Activated CD8-positive, alpha-beta T cell treated with anti-CD3 and anti-CD28 coated beads for 36 hours (primary cell): ENCODE measurements around the gene ZFP1. TPM values are rescaled to one million over a fixed set of nuclear protein-coding genes. Genes with fewer than 3 reads are reported as not detected.

Experiments used
- ATAC-seq: fragments of 200-7000 bp; cut with Tn5 transposase; one replicate; pipeline ENCODE4 v1.10.0; 2021; ENCODE audit warnings: mild to moderate bottlenecking, moderate library complexity
- CTCF ChIA-PET: fragments of 350-600 bp; sonication (Branson Sonifier 250); formaldehyde crosslinking; loops from one replicate; lab custom pipeline; 2021; ENCODE audit warnings: antibody characterized with exemption; lab: Charles Lee
- POLR2A ChIA-PET: fragments of 350-600 bp; sonication (Branson Sonifier 250); formaldehyde crosslinking; loops from one replicate; lab custom pipeline; 2021; ENCODE audit warnings: antibody characterized with exemption; lab: Charles Lee
- DNase-seq: peaks from one replicate; pipeline ENCODE4 v3.0.0-alpha.2; 2020
- H3K27ac Mint-ChIP-seq: one replicate; pipeline ENCODE4 v1.8.0; 2021; ENCODE audit warnings: mild to moderate bottlenecking, mixed read lengths
- H3K27me3 Mint-ChIP-seq: one replicate; pipeline ENCODE4 v1.8.0; 2021; ENCODE audit warnings: mixed read lengths
- H3K36me3 Mint-ChIP-seq: one replicate; pipeline ENCODE4 v1.8.0; 2021; ENCODE audit warnings: low read depth, mixed read lengths
- H3K4me1 Mint-ChIP-seq: one replicate; pipeline ENCODE4 v1.8.0; 2021; ENCODE audit warnings: low read depth, mixed read lengths
- H3K4me3 Mint-ChIP-seq: one replicate; pipeline ENCODE4 v1.8.0; 2021; ENCODE audit warnings: mild to moderate bottlenecking, moderate library complexity, mixed read lengths
- H3K9me3 Mint-ChIP-seq: one replicate; pipeline ENCODE4 v1.8.0; 2021; ENCODE audit warnings: mixed read lengths
- intact Hi-C: fragments of 100-400 bp; cut with micrococcal nuclease; formaldehyde crosslinking; loops from one replicate; pipeline ENCODE4 v1.10.0; 2022
- total RNA-seq, 2 experiments: library from RNA; stranded (reverse); gene quantifications; one replicate each; pipeline ENCODE4 v1.2.3, GENCODE V29; 2021
- TF ChIP-seq, protein P1 (sequence below): fragments of 200-600 bp; IDR thresholded peaks from one replicate; pipeline ENCODE4 v1.8.0; 2022; ENCODE audit warnings: antibody characterized with exemption, mild to moderate bottlenecking

The ZFP1 gene
- total RNA-seq, 2 experiments from 2014 or later: 19.8 to 23.9 TPM

DNA sequence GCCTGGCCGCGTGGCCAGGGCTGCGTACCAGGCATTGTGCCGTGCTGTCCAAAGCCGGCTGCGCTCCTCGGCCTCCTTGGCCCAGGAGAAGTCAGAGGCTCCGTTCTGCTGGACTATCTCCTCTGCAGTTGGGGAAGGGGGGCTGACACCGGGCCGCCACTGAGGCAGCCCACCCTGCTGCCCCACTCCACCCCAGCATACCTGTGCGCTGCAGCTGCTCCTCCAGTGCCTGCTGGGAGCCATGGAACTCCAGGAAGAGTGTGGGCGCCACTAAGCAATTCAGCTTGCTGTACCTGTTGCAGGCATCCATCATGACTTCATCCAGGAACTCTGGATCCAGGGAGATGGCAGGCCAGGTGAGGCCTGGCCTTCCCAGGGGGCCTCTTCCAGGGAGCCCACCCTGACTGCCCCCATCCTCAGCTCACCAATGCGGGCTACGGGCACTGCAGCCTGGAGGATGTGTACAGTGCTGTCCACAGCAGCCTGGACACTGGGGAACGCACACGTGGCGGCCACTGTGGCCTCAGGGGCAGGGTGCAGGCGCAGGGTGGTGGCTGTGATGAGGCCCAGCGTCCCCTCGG is 34.7 kb upstream of the ZFP1 start:
- Mint-ChIP-seq H3K9me3 (no peaks in the 10 kb centered on the region), H3K36me3 (no peaks in the 10 kb centered on the region), H3K4me1 (peaks cover 38% of the 10 kb centered on the region), H3K4me3 (no peak overlapping the region), H3K27ac (no peak overlapping the region), H3K27me3 (peaks cover 10% of the 10 kb centered on the region)
- DNase-seq (no peak), ATAC-seq (no peak)
- POLR2A ChIA-PET: interaction anchor here (1.2 kb wide), 1 partner anchor 114 kb away, joined by 3 read pairs; no protein-coding TSS in a partner anchor
- intact Hi-C loops: loop anchor here (10.0 kb wide), 1 partner anchor 299 kb away; no protein-coding TSS in a partner anchor
- CTCF ChIA-PET: interaction anchor here (6.5 kb wide), 1 partner anchor 118 kb away, joined by 158 read pairs; the partner anchor contains the start of gene ZNRF1
- TF ChIP-seq, protein P1, sequence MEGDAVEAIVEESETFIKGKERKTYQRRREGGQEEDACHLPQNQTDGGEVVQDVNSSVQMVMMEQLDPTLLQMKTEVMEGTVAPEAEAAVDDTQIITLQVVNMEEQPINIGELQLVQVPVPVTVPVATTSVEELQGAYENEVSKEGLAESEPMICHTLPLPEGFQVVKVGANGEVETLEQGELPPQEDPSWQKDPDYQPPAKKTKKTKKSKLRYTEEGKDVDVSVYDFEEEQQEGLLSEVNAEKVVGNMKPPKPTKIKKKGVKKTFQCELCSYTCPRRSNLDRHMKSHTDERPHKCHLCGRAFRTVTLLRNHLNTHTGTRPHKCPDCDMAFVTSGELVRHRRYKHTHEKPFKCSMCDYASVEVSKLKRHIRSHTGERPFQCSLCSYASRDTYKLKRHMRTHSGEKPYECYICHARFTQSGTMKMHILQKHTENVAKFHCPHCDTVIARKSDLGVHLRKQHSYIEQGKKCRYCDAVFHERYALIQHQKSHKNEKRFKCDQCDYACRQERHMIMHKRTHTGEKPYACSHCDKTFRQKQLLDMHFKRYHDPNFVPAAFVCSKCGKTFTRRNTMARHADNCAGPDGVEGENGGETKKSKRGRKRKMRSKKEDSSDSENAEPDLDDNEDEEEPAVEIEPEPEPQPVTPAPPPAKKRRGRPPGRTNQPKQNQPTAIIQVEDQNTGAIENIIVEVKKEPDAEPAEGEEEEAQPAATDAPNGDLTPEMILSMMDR: no peak

DNA sequence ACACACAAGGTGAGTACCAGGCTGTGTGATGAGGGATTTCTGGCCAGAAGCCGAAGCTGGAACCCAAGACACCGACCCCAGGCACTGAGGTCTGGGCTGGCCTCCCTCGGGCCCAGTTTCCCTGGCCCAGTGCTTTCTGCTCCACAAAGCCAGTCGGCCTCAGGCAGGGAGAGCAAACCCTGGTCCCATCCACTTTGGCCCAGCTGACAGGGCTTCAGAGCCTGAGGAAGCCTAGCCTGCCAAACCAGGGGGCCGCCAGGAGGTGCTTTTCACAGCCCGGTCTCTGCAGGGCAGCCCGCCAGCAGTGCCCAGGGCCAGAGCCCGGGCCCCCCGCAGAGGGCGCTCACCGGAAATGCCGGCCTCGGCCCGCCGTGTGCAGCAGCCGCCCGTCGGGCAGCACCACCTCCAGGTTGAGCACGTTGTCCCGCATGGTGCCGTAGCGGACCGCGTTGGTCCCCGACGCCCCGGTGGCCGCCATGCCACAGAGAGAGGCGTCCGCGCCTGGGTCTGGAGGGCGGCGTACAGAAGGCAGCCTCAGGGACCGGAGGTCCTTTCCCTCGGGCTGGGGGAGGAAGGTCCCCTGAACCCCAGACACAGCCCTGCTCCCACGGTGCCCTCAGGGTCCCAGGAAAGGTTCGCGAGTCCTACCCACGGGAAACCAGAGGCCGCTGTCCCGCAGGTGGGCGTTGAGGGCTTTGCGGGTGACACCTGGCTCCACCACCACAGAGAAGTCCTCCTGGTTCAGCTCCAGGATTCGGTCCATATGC is 34.0 kb upstream of the ZFP1 start:
- ChIA-PET POLR2A (no interaction called here), CTCF (no interaction called here)
- no peak for DNase-seq
- H3K4me3 Mint-ChIP-seq: no peak overlapping the region
- H3K36me3 Mint-ChIP-seq: no peaks in the 10 kb centered on the region
- intact Hi-C loops: loop anchor here (10.0 kb wide), 1 partner anchor 300 kb away; no protein-coding TSS in a partner anchor
- no peaks in the 10 kb centered on the region for H3K9me3 Mint-ChIP-seq
- TF ChIP-seq, protein P1: no peak
- peaks cover 10% of the 10 kb centered on the region for H3K27me3 Mint-ChIP-seq
- ATAC-seq: no peak
- H3K27ac Mint-ChIP-seq: no peak overlapping the region
- peaks cover 31% of the 10 kb centered on the region for H3K4me1 Mint-ChIP-seq

DNA sequence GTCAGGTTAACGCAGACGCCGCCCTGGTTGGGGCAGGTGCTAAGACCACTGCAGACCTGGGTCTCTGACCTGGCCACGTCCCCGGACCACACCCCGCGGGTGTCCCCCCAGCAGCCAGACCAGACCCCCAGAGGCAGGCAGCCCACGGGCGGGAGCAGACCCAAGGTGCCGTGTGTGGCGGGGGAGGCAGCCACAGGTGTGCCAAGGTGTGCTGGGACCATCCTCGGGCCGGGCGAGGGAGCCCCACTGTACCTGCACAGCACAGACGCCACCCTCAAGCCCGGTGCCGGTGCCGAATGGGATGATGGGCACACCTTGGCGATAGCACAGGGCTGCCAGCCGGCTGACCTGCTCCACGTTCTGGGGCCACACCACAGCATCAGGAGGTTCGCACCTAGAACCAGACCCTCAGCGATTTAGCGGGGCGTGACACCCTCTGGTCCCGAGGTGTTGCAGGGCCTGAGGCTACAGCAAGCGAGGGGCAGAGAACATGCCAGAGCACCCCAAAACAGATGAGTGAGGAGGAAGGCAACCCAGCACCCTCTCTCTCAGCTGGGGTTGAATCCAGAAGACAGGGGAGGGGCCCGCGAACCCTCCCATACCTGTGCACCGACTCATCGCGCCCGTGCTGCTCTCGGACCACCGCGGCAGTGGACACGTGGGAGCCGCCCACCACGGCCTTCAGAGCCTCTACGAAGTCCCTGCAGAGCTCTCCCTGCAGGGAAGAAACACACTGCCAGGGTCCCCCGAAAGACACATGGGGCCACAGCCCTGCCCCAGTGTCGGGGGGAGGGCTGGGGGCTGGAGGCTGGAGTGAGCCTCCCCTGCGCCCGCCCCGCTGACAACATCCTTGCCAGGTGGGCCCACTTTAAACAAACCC is 33.1 kb upstream of the ZFP1 start:
- ATAC-seq (no peak), DNase-seq (no peak)
- Mint-ChIP-seq H3K9me3 (no peaks in the 10 kb centered on the region), H3K27ac (no peak overlapping the region), H3K4me3 (no peak overlapping the region), H3K27me3 (peaks cover 10% of the 10 kb centered on the region), H3K4me1 (peaks cover 23% of the 10 kb centered on the region), H3K36me3 (no peaks in the 10 kb centered on the region)
- POLR2A ChIA-PET: no interaction called here
- TF ChIP-seq, protein P1: no peak
- CTCF ChIA-PET: no interaction called here
- intact Hi-C loops: loop anchor here (10.0 kb wide), 1 partner anchor 300 kb away; no protein-coding TSS in a partner anchor

DNA sequence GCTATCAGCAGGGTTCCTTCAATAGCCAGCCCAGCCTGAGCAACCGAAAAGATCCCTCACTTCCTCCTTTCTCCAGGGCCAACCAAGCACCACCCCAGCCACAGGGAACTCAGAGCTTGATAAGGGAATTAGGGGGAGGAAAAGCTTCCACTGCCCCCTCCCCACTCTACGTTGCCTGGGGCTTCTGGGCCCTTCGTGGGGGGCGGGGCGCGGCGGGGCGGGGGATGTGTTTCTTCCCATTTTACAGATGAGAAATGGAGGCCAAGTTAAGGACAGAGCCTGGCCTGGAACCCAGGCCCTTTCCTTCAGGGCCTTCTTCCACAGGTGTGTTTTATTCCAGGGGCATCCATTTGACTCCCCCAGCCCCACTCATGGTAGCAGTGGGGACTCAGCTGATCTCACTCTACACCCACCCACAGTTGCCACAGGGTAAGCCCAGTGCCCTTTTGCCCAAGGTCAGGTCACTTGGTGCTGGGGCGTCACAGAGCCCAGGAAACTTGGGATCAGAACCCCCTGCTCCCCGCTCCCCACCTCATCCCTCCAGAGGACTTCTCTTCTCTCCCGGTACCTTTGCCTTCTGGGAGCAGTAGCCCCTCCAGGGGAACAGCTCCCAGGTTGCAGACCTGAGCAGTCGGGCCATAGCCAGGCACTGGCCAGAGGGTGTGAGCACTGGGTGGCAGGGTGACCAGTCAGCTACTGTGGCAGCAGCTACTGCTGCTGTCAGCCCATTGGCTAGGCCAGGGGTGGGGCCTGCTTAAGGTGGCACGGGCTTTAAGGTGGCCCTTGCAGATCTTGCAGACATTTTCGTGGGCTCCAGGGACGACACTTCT is 32.0 kb upstream of the ZFP1 start, which contains the start of gene LDHD:
Gene LDHD (minus strand): TSS at position 700 of the 830 bp plus-strand sequence. CDS start 60 bp downstream, at position 640.
- H3K4me1 Mint-ChIP-seq: peaks cover 12% of the 10 kb centered on the region
- H3K36me3 Mint-ChIP-seq: no peaks in the 10 kb centered on the region
- ATAC-seq (peak; percentile 62), DNase-seq (no peak)
- peaks cover 1% of the 10 kb centered on the region for H3K9me3 Mint-ChIP-seq
- POLR2A ChIA-PET: no interaction called here
- no peak within 1 kb of the TSS for H3K4me3 Mint-ChIP-seq
- intact Hi-C loops: loop anchor here (10.0 kb wide), 1 partner anchor 301 kb away; no protein-coding TSS in a partner anchor
- CTCF ChIA-PET: no interaction called here
- no peak within 1 kb of the TSS for H3K27ac Mint-ChIP-seq
- TF ChIP-seq, protein P1: no peak
- H3K27me3 Mint-ChIP-seq: peaks cover 10% of the 10 kb centered on the region
